T1000 (cell line): ENCODE data around the gene USP28.

Source experiments
- DNase-seq: peaks from one replicate; lab custom pipeline; 2025; ENCODE audit warnings: mixed read lengths; lab: John Stamatoyannopoulos, UW

USP28 gene

GRCh38 chr11:113877670-113878055 is 2.3 kb upstream of the USP28 start:
- no peak for DNase-seq

- no peak for DNase-seq
Measured at GRCh38 chr11:113876798-113877669, 1.7 kb upstream of the USP28 start.

- DNase-seq: no peak
Measured at GRCh38 chr11:113876074-113876797, 864 bp upstream of the USP28 start.

- no peak for DNase-seq
Measured at GRCh38 chr11:113874581-113875233, 665 bp downstream of the USP28 start.

GRCh38 chr11:113874096-113874495 is 1.3 kb downstream of the USP28 start:
- no peak for DNase-seq

GRCh38 chr11:113873236-113873626 is 2.1 kb downstream of the USP28 start:
- no peak for DNase-seq

- no peak for DNase-seq
Measured at GRCh38 chr11:113871336-113871735, 4.0 kb downstream of the USP28 start.

- no peak for DNase-seq
Measured at GRCh38 chr11:113867843-113868503, 7.4 kb downstream of the USP28 start.

GRCh38 chr11:113865873-113866272 is 9.5 kb downstream of the USP28 start:
- no peak for DNase-seq

- DNase-seq: no peak
Measured at GRCh38 chr11:113864410-113864809, 11.0 kb downstream of the USP28 start.

GRCh38 chr11:113862435-113862834 is 12.9 kb downstream of the USP28 start:
- DNase-seq: no peak

- no peak for DNase-seq
Measured at GRCh38 chr11:113859665-113860064, 15.7 kb downstream of the USP28 start.

GRCh38 chr11:113856966-113857759 is 18.2 kb downstream of the USP28 start:
- DNase-seq: no peak

GRCh38 chr11:113855803-113856202 is 19.6 kb downstream of the USP28 start:
- no peak for DNase-seq

- no peak for DNase-seq
Measured at GRCh38 chr11:113850188-113850587, 25.2 kb downstream of the USP28 start.

- DNase-seq: no peak
Measured at GRCh38 chr11:113849713-113850112, 25.7 kb downstream of the USP28 start.

- DNase-seq: no peak
Measured at GRCh38 chr11:113847580-113847979, 27.8 kb downstream of the USP28 start.

- DNase-seq: no peak
Measured at GRCh38 chr11:113847111-113847510, 28.3 kb downstream of the USP28 start.

- DNase-seq: no peak
Measured at GRCh38 chr11:113841691-113842090, 33.7 kb downstream of the USP28 start.

GRCh38 chr11:113840932-113841664 is 34.3 kb downstream of the USP28 start:
- DNase-seq: no peak

- no peak for DNase-seq
Measured at GRCh38 chr11:113839842-113840241, 35.5 kb downstream of the USP28 start.
